ENCODE results near the gene CT45A9. TPM values are rescaled to one million over a fixed set of nuclear protein-coding genes. Genes with fewer than 3 reads are reported as not detected.

Gene CT45A9
- not detected in 5 replicates for total RNA-seq (2022; extraction: Qiagen RNA extraction)

GRCh38 chrX:135871712-135872111, at the start of gene CT45A9:
Gene CT45A9, minus strand, starts transcription at chrX:135871812. Its CDS starts 3,751 bp downstream, at chrX:135868061.

GRCh38 chrX:135893294-135893817, 21.7 kb upstream of the CT45A9 start, which contains the start of the genes CT45A10 and SAGE1:
Gene CT45A10, minus strand, starts transcription at chrX:135893444. Its CDS starts 8,100 bp downstream, at chrX:135885344.
Gene SAGE1, plus strand, starts transcription at chrX:135893716. Its CDS starts 2,527 bp downstream, at chrX:135896243.

DNA sequence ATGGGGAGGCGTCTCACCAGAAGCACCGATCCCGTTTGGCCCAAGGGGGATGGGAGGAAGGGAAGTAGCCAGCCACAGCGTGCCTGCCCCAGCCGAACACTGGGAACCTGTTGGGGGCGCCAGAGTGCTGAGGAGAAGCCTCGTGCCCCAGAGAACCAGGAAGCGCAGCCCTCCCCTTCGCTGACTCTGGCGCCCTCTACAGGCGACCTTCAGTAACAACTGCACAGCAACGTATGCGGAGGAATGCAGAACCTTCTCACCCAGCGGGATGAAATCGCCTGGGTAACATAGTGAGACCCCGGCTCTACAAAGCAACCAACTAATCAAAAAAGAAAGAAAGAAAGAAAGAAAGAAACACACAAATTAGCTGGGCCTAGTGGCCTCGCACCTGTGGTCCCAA, 17.2 kb downstream of the CT45A9 start, which contains the start of gene CT45A8:
TSS of gene CT45A8 (minus strand) at position 101 of the 400 bp plus-strand sequence. CDS start 3,755 bp downstream, outside the sequence.

GRCh38 chrX:135837180-135837579, 34.4 kb downstream of the CT45A9 start, which contains the start of gene CT45A7:
Gene CT45A7, minus strand, starts transcription at chrX:135837280. Its CDS starts 3,747 bp downstream, at chrX:135833533.

DNA sequence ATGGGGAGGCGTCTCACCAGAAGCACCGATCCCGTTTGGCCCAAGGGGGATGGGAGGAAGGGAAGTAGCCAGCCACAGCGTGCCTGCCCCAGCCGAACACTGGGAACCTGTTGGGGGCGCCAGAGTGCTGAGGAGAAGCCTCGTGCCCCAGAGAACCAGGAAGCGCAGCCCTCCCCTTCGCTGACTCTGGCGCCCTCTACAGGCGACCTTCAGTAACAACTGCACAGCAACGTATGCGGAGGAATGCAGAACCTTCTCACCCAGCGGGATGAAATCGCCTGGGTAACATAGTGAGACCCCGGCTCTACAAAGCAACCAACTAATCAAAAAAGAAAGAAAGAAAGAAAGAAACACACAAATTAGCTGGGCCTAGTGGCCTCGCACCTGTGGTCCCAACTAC, 51.7 kb downstream of the CT45A9 start, which contains the start of gene CT45A2:
TSS of gene CT45A2 (minus strand) at position 101 of the 400 bp plus-strand sequence. CDS start 3,747 bp downstream, outside the sequence.

Other genes starting within 250 kb of the CT45A9 start
- 0.07 TPM in 1 of 5 replicates, not detected in the others for gene CT45A1, start 158.2 kb downstream of the CT45A9 start, total RNA-seq (2022; extraction: Qiagen RNA extraction)
- gene CT45A3, start 103.6 kb downstream of the CT45A9 start, total RNA-seq (2022; extraction: Qiagen RNA extraction), result 0.15 to 0.29 TPM (median 0.19 TPM) in 4 of 5 replicates, not detected in the other
- gene CT45A5, start 86.3 kb downstream of the CT45A9 start, total RNA-seq (2022; extraction: Qiagen RNA extraction), result 0.08 to 0.13 TPM (median 0.09 TPM) in 3 of 5 replicates, not detected in the others
- gene CT45A6, start 69.0 kb downstream of the CT45A9 start, total RNA-seq (2022; extraction: Qiagen RNA extraction), result not detected in 5 replicates
- not detected in 5 replicates for gene CT45A2, start 51.8 kb downstream of the CT45A9 start, total RNA-seq (2022; extraction: Qiagen RNA extraction)
- not detected in 5 replicates for gene CT45A7, start 34.5 kb downstream of the CT45A9 start, total RNA-seq (2022; extraction: Qiagen RNA extraction)
- not detected in 5 replicates for gene CT45A8, start 17.3 kb downstream of the CT45A9 start, total RNA-seq (2022; extraction: Qiagen RNA extraction)
- 0.19 to 0.56 TPM (median 0.32 TPM) in 4 of 5 replicates, not detected in the other for gene CT45A10, start 21.6 kb upstream of the CT45A9 start, total RNA-seq (2022; extraction: Qiagen RNA extraction)
- gene SAGE1, start 21.9 kb upstream of the CT45A9 start, total RNA-seq (2022; extraction: Qiagen RNA extraction), result 0.02 to 0.03 TPM (median 0.03 TPM) in 4 of 5 replicates, not detected in the other
- gene MMGT1, start 102.2 kb upstream of the CT45A9 start, total RNA-seq (2022; extraction: Qiagen RNA extraction), result 15.8 to 18.3 TPM (median 17.7 TPM) in 5 replicates
- gene SLC9A6, start 113.6 kb upstream of the CT45A9 start, total RNA-seq (2022; extraction: Qiagen RNA extraction), result 7.3 to 9.7 TPM (median 8.5 TPM) in 5 replicates

Measured in A549 treated with AZD2906 at 1 μM for 4 hours (cell line).